ENCODE results near the gene KCNQ4.

The KCNQ4 gene

DNA sequence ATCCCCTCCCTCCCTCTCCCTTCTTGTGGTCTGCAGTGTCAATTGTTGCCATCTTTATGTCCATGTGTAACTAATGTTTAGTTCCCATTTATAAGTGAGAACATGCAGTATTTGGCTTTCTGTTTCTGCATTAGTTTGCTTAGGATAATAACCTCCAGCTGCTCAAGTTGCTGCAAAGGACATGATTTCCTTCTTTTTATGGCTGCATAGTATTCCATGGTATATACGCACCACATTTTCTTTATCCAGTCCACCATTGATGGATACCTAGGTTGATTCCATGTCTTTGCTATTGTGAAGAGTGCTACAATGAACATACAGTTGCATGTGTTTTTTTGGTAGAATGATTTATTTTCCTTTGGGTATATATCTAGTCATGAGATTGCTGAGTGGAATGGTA is 62.3 kb downstream of the KCNQ4 start:
- in situ Hi-C loops (cut with MboI; ENCODE audit: low sequenced_read_pairs, unreplicated experiment): no loop called here
- TF ChIP-seq CTCF (IDR thresholded peaks at IDR 0.05; ENCODE audit: borderline replicate concordance, control extremely low read depth, extremely low read depth, insufficient read depth, missing control alignments): no peak
- DNase-seq (ENCODE audit: low spot score): no peak

DNA sequence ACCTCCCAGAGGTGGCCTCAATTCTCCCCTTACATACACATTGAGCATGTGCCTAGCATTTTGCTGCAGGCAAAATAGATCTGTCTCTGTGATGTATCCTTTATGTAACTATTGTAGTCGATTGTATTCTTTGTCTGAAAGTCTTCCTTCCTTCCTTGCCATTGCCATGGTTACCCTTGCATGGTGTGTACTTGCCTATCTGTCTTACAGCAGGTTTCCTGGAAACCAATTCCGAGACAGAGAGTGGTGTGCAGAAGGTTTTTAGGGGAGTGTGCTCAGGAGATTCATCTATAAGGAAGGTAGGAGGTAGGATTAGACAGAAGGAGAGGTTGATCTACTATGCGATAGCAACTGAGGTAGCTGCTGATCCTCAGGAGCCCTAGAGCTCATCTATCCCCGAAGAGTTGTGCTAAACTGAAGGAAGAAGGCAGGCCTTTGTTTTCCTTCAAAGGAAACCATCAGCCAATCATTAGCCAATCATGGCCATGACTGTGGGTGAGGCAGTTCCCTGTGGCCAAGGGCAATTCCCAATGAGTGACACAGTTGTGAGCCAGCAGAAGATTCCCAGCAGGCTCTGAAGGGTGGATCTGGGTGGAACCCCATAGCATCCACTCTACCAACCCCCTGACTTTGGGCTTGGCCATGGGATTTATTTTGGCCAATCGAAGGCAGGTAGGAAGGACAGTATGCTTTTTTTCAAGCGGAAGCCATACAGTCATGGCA is 63.6 kb downstream of the KCNQ4 start:
- no peak for DNase-seq (ENCODE audit: low spot score)
- in situ Hi-C loops (cut with MboI; ENCODE audit: low sequenced_read_pairs, unreplicated experiment): no loop called here

DNA sequence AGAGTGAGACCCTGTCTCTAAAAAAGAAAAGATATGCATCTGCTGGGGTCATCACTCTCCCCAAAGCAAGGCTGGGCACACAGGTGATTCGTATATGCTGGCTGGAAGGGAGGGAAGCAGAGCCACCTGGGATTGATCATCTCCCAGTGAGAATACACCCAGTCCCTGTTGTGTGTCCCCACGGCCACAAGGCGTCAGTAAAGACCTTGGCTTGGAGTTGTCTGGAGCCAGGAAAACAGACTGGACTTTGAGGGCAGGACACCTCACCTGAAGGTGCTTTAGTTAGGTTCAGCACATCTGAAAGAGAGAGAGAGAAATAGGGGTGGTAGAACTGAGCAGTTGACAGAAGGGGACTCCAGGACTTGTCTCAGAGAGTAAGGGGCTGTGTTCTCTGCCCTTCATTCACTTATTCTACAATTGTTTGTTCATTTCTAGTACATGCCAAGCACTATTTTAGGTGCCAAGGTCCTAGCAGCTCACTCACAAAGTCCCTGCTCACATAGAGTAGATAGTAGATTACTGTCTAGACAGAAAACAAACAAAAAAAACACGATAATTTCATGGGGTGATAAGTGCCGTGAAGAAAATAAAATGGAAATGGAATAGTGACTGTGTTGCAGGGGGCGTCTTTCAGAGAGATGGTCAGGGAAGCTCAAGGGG is 65.1 kb downstream of the KCNQ4 start:
- peak; percentile 51 for DNase-seq (ENCODE audit: low spot score)
- in situ Hi-C loops (cut with MboI; ENCODE audit: low sequenced_read_pairs, unreplicated experiment): no loop called here
- TF ChIP-seq CTCF (IDR thresholded peaks at IDR 0.05; ENCODE audit: borderline replicate concordance, control extremely low read depth, extremely low read depth, insufficient read depth, missing control alignments): peak; percentile 69

More for the DNA sequence above, 63.6 kb downstream of the KCNQ4 start:
- no peak for TF ChIP-seq CTCF (IDR thresholded peaks at IDR 0.05; ENCODE audit: borderline replicate concordance, control extremely low read depth, extremely low read depth, insufficient read depth, missing control alignments)

DNA sequence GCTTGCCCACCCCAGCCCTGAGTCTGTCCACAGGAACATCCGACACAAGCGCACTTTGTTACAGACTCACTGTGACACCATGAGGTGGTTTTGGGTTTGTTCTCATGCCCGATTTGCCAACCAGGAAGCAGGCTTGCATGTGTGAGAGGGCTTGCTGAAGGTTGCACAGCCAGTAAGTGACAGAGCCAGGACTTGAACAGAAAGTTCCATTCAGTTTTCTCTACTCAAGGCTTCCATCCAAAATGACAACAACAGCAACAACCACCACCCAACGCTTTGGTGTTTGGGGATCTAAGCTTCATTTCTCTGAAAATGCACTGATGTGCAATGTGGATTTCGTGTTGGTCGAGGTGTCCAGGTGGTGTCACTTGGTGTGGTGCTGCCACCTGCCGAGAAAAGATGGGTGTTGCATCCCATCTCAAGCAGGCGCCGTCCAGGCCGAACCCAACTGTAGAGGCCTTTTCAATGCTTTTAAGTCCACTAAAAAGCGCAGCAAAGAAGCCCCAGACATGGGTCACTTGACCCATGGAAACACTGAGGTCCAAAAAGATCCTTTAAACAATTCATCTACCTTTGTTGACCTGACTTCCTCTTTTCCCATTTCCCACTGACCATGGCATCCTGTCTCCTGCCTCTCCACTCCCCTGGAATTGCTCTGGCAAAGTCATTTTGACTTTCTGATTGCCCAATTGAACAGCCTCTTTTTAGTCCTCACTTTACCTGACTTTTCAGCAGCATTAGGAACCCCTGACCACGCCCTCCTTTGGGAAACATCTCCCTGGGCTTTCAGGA is 66.4 kb downstream of the KCNQ4 start:
- in situ Hi-C loops (cut with MboI; ENCODE audit: low sequenced_read_pairs, unreplicated experiment): loop anchor here (10.0 kb wide), 1 partner anchor 105 kb away; no protein-coding TSS in a partner anchor
- DNase-seq (ENCODE audit: low spot score): peak; percentile 81
- TF ChIP-seq CTCF (IDR thresholded peaks at IDR 0.05; ENCODE audit: borderline replicate concordance, control extremely low read depth, extremely low read depth, insufficient read depth, missing control alignments): peak; percentile 94

DNA sequence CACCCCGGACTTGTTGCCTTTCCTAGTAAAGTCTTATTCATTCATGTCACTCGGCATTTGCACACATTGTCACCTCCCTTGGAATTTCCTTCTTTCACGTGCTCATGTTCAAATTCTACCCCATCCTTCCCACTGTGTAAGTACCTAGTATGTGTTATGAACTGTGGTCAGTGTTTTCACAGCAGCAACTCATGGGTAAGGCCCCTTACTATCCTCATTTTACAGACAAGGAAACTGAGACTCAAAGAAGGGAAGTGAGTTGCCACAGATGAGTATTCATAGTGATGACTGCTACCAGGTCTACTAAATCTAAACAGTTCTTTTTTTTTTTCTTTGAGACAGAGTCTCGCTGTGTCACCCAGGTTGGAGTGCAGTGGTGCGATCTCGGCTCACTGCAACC is 68.1 kb downstream of the KCNQ4 start:
- in situ Hi-C loops (cut with MboI; ENCODE audit: low sequenced_read_pairs, unreplicated experiment): loop anchor here (10.0 kb wide), 1 partner anchor 103 kb away; no protein-coding TSS in a partner anchor
- no peak for DNase-seq (ENCODE audit: low spot score)
- no peak for TF ChIP-seq CTCF (IDR thresholded peaks at IDR 0.05; ENCODE audit: borderline replicate concordance, control extremely low read depth, extremely low read depth, insufficient read depth, missing control alignments)

- TF ChIP-seq CTCF (IDR thresholded peaks at IDR 0.05; ENCODE audit: borderline replicate concordance, control extremely low read depth, extremely low read depth, insufficient read depth, missing control alignments): no peak
- in situ Hi-C loops (cut with MboI; ENCODE audit: low sequenced_read_pairs, unreplicated experiment): loop anchor here (10.0 kb wide), 1 partner anchor 102 kb away; no protein-coding TSS in a partner anchor
- no peak for DNase-seq (ENCODE audit: low spot score)
Observed at GRCh38 chr1:40853113-40853884, 69.7 kb downstream of the KCNQ4 start.

All from GM13976 (cell line).